Fibroblast of villous mesenchyme (primary cell): Measurements from ENCODE around the gene NMRAL1. TPM values are rescaled to one million over a fixed set of nuclear protein-coding genes. Genes with fewer than 3 reads are reported as not detected.

Source experiments
- DNase-seq: peaks from one replicate; pipeline ENCODE4 v3.0.0-alpha.2; 2010; ENCODE audit warnings: low read depth
- H3K4me3 ChIP-seq: 2 replicates; pipeline ENCODE4 v1.5.1; 2011; ENCODE audit warnings: low read depth, mild to moderate bottlenecking, low read length
- small RNA-seq: library from RNA; depleted of rRNA; stranded (forward); fragments of <200 nt; gene quantifications from one replicate; pipeline ENCODE3, GENCODE V24; 2012
- total RNA-seq: library from RNA; depleted of rRNA; stranded (reverse); fragments of >200 nt; gene quantifications from 2 replicates; pipeline ENCODE4 v1.2.3, GENCODE V29; 2012
- TF ChIP-seq, protein P1 (sequence below): IDR thresholded peaks from 2 replicates; pipeline ENCODE4 v1.5.1; 2012; ENCODE audit warnings: low read depth, mild to moderate bottlenecking, low read length; ENCODE audit not compliant: insufficient read depth

The NMRAL1 gene
- total RNA-seq, 1 donor: 54.4 TPM

DNA sequence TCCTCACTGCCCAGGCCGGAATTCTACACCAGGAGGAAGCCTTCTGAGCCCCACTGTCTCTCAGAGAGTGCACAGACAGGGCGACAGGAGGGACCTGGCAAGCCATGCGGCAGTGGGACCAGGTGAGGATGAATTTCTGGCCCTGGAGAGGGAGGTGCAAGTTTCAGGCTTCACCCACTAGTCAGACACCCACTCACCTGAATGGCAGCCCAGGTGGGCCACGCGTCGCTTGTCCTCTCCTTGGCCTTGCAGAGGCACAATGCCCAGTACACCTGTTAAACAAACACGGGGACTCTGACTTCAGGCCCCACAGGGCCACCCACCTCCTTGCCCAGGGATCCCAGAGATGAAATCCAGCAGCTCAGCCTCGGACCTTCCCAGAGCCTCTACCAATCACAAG is 62.3 kb downstream of the NMRAL1 start:
- no peak for DNase-seq
- TF ChIP-seq, protein P1, sequence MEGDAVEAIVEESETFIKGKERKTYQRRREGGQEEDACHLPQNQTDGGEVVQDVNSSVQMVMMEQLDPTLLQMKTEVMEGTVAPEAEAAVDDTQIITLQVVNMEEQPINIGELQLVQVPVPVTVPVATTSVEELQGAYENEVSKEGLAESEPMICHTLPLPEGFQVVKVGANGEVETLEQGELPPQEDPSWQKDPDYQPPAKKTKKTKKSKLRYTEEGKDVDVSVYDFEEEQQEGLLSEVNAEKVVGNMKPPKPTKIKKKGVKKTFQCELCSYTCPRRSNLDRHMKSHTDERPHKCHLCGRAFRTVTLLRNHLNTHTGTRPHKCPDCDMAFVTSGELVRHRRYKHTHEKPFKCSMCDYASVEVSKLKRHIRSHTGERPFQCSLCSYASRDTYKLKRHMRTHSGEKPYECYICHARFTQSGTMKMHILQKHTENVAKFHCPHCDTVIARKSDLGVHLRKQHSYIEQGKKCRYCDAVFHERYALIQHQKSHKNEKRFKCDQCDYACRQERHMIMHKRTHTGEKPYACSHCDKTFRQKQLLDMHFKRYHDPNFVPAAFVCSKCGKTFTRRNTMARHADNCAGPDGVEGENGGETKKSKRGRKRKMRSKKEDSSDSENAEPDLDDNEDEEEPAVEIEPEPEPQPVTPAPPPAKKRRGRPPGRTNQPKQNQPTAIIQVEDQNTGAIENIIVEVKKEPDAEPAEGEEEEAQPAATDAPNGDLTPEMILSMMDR: no peak
- H3K4me3 ChIP-seq: no peak overlapping the region

Small RNAs within 50 kb of the gene (small RNA-seq; reads per million reads assigned to genes)
- gene AC012676.2: not detected

Other genes starting within 250 kb of the NMRAL1 start
- under 0.01 and 0.43 TPM in 2 replicates for gene SRL, start 232.5 kb downstream of the NMRAL1 start, total RNA-seq
- 4.7 and 7.7 TPM in 2 replicates for gene TFAP4, start 201.6 kb downstream of the NMRAL1 start, total RNA-seq
- 4.3 and 4.8 TPM in 2 replicates for gene GLIS2, start 158.6 kb downstream of the NMRAL1 start, total RNA-seq
- gene PAM16, start 123.3 kb downstream of the NMRAL1 start, total RNA-seq: 19.9 and 23.5 TPM in 2 replicates
- 133 and 180 TPM in 2 replicates for gene VASN, start 102.8 kb downstream of the NMRAL1 start, total RNA-seq
- gene CORO7, start 58.0 kb downstream of the NMRAL1 start, total RNA-seq: 9.9 and 18.0 TPM in 2 replicates
- 36.4 and 50.1 TPM in 2 replicates for gene DNAJA3, start 48.8 kb downstream of the NMRAL1 start, total RNA-seq
- gene HMOX2, start 1.8 kb upstream of the NMRAL1 start, total RNA-seq: 52.5 and 57.9 TPM in 2 replicates
- gene CDIP1, start 64.1 kb upstream of the NMRAL1 start, total RNA-seq: 10.6 and 16.8 TPM in 2 replicates
- gene C16orf96, start 81.7 kb upstream of the NMRAL1 start, total RNA-seq: not detected in 2 replicates
- 6.9 and 10.3 TPM in 2 replicates for gene UBALD1, start 140.3 kb upstream of the NMRAL1 start, total RNA-seq
- 43.2 and 44.5 TPM in 2 replicates for gene MGRN1, start 150.2 kb upstream of the NMRAL1 start, total RNA-seq
- 28.5 and 31.2 TPM in 2 replicates for gene NUDT16L1, start 218.9 kb upstream of the NMRAL1 start, total RNA-seq